GM19035 (cell line): ENCODE data around the gene XCR1.
"Not testable (repeated sequence)": the region's sequence is repeated elsewhere in the genome, so short reads cannot be mapped to it uniquely, and the experiment has no call there.

Source experiments
- ATAC-seq: cut with Tn5 transposase; IDR thresholded peaks from one replicate; pipeline ENCODE4 v1.9.1; 2021; ENCODE audit not compliant: unreplicated experiment

The XCR1 gene, protein sequence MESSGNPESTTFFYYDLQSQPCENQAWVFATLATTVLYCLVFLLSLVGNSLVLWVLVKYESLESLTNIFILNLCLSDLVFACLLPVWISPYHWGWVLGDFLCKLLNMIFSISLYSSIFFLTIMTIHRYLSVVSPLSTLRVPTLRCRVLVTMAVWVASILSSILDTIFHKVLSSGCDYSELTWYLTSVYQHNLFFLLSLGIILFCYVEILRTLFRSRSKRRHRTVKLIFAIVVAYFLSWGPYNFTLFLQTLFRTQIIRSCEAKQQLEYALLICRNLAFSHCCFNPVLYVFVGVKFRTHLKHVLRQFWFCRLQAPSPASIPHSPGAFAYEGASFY

DNA sequence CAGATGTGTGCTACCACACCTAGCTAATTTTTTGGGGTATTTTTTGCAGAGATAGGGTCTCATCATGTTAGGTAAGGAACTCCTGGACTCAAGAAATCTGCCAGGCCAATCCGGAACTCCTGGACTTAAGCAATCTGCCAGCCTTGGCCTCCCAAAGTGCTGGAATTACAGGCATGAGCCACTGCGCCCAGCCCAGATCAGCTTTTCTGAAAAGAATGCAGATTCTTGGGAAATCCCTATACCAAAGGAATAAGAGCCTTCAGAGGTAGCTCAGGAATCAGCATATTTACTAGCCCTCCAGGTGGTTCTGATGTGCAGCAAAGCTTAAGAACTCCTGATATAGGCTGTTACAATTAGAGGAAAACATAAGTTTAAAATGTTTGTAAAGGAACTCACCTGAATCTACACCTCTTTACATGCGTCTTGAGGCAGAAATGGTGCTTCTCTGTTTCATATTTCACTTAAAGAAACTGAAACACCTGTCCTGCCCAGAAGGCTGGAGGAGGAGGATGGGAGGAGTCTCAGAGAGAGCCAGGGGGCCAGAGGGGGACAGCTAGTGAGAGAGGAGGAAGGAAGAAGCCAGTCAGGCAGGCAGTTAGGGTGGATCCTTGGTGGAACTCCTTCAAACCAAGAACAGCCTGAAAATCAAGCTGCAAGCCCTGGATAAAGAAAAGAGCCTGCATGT, at the start of gene XCR1:
XCR1 (minus strand) TSS at position 463 of the 685 bp plus-strand sequence. CDS start 5,536 bp downstream, outside the sequence.
- ATAC-seq: no peak

DNA sequence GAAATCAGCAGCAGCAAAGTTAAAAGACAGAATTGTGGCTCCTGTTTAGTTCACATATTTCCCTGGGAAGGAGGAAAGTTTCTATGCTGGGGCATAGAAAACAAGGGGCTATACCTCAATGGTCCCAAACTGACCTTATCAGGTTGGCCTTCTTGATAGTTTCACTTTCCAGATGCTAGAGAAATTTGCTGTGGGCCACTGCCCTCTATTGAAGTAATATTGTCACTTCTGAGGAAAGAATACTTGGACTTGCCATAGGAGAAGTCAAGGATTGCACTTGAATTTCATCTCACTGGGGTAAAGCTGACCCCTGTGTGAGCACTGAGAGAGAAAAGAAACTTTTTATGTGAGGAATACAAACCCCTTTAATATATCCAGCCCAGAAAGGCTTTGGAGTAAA, 49.3 kb upstream of the XCR1 start:
- ATAC-seq: no peak

DNA sequence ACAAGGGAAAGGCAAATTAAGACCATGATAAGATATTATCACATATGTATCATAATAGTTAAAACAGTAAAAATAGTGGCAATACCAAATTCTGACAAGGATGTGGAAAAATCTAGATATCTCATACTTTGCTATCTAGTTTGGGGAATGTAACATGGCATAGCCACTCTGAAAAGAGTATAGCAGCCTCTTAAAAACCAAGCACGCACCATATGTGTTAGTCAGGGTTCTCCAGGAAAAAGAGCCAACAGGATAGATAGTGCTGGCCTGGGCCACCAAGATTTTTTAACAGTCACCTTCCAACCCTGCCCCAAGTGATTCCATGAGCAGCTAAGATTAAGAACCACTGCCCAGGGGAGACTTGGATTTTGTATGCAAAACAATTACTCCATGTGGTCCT, 48.5 kb upstream of the XCR1 start:
- ATAC-seq: no peak

DNA sequence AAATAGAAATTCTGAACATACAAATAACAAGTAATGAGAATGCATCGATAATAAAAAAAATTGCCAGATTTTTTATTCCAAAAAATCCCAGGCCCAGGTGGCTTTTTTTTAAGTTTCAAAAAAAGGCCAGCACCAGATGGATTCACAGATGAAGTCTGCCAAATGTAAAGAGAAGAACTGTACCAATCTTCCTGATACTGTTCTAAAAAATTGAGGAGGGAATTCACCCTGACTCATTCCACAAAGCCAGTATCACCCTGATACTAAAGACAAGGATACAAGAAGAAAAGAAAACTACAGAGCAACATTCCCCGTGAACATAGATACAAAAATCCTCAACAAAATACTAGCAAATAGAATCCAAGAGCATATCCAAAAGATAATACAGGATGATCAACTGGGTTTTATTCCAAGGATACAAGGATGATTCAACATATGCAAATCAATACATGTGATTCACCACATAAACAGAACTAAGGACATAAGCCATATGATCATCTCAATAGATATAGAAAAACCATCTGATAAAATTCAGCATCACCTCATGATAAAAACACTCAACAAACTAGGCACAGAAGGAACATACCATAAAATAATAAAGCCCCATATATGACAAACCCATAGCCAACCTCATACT, 44.1 kb upstream of the XCR1 start:
- ATAC-seq: no peak

DNA sequence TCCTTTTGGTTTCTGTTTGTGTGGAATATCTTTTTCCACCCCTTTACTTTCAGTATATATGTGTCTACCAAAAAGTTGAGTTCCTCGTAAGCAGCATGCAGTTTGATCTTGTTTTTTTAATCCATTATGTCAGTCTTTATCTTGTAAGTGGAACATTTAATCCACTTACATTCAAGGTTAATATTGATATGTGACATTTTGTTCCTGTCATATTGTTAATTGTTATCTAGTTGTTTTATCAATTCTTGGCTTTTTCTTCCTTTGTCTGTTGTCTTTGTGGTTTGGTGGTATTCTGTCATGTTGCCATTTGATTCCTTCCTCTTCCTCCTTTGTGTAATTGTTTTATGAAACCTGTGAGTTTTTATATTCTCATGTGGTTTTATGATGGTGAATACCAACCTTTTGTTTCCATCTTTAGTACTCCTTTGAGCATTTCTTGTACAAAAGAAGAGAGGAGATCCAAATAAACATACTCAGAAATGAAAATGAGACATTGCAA, 43.4 kb upstream of the XCR1 start:
- no peak for ATAC-seq

DNA sequence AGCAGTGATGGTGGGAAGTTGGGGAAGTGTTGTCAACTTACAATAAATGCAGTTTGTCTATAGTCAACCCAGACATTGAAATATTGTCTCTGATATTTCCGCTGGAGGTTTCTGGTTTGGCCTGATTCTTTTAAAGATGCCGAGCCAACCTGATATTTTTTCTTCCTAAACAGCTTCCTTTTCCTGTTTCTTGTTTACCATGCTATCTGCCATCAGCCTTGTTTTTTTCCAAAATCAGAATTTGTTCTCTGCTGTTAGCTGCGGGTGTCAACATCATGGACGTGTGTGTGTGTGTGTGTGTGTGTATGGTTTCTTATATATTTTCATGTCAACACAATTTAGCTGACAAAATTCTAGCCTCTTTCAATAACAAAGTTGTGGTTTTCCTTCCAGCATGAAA, 41.2 kb upstream of the XCR1 start:
- ATAC-seq: no peak

DNA sequence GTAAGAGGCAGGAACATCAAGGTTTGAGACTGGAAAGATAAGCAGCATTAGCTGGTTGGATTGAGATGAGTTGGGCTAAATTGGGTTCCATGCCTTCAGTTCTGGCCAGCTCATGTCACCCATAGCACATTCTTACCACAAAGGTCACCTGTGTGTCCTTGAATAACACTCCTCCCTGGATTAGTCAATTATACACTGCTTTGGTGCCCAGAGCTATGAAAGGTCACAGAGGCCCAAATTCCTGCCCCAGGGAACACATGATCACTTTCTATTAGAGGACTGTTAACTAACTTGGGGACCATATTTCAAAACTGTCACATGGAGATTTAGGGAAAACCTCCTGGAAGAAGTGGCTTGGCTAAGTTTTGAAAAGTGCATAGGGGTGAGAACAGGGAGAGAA, 40.1 kb upstream of the XCR1 start:
- ATAC-seq: no peak

DNA sequence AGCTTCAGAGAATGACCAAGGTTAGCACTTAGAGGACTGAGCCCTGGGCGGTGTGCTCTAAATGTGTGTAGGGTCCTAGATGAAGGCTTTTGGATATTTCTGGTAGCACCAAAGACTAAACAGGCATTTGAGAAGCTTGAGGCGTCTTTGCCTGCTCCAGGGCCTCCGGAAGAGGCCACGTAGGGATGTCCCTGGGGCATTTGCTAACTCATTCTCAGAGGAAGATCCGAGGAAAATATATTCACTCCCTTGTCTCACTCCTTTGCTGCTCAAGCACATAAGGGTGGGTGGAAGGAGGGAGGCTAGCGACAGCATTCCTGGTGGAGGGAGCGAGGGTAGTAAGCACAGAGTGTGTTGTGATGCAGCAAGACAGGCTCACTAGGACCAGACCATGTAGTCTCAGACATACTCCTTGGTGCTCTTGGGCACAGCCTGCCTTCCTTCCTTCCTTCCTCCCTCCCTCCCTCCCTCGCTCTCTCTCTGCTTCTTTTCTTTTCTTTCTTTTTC, 38.5 kb upstream of the XCR1 start:
- no peak for ATAC-seq

DNA sequence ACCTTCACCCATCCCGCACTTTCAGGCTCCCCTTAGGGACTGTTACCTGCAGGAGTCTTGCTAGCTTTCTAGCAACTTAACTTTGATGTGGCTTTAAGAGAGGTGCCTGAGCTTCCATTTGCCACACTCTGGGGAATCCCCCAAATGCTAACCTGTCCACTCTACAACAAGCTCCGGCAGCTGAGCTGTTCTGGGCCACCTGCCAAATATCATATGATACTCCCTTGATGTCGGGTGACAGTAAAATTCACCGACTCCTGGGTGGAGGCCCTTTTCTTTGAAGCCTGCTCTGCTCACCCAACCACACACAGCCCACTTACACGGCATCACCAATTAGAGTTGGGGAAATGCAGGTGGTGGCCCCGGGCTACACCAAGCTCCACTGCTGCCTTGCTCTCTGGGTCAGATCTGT, 38.0 kb upstream of the XCR1 start:
- ATAC-seq: no peak

DNA sequence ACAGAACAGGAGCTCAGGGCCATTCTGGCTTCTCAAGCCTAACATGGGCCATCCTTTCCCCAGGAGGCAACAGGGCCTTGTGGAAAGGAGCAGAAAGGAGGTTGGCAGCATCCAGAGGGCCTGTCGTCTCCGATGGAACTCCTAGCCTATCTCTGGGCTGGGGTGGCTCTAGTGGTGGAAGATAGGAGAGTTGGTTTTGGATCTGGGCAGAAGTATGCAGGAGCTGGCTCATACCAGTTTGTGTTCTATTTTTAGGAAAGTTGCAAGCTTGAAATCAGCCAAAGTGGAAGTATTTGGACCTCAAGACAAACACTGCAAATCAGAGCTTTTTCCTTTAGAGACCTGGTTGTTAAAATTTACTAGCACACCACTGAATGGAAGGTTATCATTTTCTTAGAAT, 35.4 kb upstream of the XCR1 start:
- no peak for ATAC-seq

DNA sequence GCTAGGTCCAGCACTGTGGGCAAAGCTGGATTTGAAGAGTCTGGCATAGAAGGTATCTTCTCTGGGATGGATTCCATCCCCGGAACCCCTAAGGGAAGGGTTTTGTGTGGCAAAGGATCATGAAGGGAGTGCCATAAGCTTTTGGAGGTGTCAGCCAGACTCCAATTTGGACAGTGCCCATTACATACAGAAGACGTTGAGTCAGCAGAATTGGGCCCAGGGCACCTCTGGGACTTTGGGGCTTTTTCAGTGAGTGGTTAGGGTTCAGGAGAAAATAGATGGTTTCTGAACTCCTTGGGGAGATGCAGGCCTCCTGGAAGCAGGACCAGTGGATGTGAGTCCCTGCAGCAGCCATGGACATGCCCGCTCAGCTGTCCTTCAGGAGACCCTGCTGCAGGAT, 34.6 kb upstream of the XCR1 start:
- ATAC-seq: no peak

DNA sequence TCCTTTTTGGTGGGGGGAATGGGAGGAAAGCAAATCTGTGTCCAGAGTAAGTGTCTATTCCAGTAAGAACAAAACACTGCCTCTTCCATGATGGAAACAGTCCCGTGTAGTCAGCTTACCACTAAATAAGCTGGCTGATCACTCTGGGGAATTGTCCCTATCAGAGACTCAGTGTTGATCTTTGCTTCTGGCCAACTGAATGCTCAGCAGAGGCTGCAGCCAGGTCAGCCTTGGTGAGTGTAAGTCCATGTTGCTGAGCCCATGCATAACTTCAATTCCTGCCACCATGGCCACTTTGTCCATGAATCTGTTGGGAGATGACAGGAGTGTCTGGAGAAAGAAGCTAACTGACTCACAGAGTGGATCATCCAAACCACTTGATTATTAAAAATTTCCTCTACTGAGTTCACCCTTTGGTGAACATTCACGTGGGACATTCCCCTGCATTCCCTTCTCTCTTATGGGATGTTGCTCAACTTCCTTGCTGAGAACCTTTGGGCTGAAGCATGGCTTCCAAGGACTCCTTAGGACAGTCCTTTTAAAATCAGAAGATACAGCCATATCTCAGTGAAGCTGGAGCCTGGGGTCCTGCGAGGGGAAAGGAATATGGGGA, 33.9 kb upstream of the XCR1 start:
- no peak for ATAC-seq

DNA sequence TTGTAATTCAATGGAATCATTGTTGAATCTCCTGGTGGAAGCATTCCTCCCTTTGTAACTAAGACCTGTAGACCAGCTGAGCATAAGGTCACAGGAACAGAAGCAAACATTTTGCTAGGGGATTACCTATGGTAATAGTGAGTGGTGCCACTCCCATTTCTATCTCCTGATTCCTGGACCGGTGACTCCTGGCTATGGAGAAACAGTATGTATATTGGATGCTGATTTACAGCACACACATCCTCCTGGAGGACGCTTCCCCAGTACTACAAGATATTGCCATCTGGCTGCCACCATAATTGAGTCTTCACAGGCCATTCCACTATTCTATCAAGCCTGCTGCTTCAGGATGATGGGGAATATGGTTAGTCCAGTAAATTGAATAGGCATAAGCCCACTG, 33.3 kb upstream of the XCR1 start:
- no peak for ATAC-seq

DNA sequence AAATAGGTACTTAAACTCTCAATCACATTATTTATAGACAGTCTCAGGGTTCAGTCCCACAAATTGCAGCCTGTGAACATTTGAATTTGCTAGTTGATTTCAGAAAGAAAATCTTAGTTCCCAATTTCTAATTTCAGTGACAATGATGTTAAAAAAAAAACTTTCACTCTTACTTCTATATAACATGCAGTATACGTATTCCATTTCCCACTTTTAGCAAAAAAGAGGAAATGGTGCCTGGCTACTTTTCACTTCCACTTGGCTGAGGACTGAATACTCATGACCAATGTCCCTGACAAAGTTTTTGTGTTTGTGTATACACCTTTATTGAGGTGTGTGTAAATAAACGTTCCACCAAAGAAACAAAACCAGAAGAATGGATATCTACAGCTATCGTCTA, 32.1 kb upstream of the XCR1 start:
- ATAC-seq: no peak

DNA sequence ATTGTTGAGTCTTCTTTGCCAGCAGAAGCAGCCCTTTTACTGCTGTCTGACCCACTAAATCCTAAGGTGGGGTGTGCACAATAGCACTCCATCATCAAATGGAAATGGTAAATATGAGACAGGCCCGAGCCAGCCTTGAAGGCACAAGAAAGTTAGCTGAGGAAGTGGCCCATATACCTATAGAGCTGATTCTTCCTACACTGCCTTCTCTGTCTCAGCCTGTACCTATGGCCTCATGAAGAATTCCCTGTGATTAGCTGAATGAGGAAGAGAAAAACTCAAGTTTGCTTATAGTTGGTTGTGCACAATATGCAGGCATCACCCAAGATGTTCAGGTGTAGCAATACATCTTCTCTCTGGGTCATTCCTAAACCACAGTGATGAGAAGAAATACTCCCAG, 31.7 kb upstream of the XCR1 start:
- no peak for ATAC-seq

DNA sequence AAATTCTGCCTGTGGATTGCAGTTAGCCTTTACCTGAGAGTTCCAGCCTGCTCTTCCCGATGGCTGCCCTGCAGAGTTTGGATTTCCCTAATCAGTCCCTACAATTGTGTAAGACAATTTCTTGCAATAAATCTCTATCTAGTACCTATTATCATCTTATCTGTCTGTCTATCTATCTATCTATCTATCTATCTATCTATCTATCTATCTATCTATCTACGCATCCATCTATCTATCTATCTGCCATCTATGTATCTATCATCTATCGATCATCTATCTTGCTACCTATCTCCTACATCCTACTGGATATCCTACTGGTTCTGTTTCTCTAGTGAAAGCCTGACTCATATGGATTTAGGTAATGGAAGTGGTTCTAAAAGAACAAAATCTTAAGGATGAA, 30.4 kb upstream of the XCR1 start:
- ATAC-seq: no peak

DNA sequence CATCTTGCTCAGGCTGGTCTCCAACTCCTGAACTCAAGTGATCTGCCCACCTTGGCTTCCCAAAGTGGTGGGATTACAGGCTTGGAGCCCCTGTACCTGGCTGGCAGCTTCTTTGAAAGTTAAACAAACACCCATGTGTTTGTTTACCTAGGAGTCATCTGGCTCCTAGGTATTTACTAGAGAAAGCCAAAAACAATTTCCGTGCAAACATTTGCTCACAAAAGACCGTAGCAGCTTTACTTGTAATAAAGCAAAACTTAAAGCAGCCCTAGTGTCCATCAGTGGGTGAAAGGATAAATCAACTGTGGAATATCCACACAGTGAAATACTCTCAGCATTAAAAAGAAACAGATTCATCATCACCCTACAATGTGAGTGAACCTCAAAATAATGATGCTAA, 29.4 kb upstream of the XCR1 start:
- no peak for ATAC-seq

DNA sequence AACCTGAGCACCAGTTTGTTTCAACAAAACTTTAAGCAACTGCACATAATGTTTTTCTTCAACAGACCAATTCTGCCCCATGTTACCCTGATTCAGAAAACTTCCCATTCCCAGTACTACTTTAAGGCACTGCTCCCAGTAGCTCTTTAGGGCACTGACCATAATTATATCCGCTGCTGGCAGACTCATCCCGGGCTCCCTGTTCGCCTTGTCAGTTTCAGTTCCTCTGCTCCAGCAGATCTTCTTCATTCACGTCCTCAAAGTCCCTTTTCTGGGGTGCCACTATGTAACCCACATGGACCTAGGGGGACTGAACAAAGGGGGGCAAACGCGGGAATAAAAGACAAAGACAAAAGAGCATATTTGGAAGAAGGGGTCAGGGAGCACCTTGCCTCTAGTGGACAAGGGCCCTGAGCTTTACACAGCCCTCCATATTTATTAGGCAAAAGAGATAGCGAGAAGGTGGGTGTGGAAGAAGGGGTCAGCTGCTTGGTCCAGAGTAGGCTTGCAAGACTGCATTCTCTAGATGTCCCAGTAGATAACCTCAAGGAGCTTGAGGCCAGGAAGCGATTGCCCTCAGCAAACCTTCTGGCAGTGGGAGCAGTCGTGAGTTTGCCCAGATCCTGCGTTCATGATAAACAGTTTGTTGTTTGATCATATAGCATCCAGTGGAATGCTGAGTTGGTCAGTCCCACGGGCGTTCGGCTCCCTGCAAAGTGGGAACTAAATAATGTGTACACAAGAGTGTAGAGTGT, 26.7 kb upstream of the XCR1 start:
- ATAC-seq: not testable (repeated sequence)

DNA sequence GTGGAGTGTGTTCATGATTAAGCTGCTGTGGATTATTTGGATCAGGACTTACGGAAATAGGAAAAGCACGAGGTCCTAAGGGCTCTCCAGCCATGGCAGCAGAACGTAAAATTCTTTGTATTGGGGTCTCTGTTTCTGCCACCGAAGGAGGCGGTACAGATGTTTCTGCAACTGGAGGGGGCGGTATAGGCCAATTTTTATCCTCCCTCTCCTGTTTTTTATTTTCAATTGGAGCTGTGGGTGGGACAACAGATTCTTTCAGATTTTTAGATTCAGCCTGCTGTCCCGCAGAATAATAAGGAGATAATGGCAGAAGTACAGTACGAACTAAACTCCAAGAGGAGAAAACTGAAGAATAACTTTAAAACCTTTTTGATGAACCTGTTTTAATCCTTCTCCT, 26.0 kb upstream of the XCR1 start:
- ATAC-seq: not testable (repeated sequence)

DNA sequence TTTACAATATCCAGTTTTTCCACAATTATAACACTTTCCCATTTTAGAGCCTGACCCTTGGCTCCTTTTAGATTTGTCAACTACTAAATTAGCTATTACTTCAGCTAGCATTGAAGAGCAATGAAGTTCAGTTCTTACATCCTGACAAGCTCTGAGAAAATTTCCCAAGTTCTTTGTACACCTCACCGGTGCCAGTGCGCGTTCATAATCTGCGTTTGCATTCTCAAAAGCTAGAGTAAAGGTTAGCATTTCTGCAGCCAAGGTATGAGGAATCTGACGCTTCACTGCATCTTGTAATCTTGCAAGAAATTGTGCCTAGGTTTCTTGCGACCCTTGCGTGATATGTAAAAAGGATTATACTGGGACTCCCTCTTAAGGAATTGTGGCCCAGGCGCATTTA, 25.2 kb upstream of the XCR1 start:
- no peak for ATAC-seq

DNA sequence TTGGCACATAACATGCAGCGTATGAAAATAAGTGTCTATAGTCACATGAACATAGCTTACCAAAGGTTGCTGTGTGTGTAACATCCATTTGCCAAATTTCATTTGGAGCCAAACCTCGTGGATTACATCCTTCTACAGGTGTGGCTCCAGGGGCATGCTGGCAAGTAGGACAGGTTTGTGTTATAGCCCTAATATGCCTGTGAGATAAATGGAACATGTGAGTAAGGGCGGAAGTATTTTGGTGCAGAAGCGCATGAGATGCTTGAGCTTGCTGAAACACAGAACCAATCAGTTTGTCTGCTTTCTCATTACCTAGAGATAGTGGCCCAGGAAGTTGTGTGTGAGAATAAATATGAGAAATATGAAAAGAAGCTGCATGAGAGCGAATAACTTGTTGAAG, 21.8 kb upstream of the XCR1 start:
- no peak for ATAC-seq
